ENCODE measurements around the gene TNNC2. TPM values are rescaled to one million over a fixed set of nuclear protein-coding genes. Genes with fewer than 3 reads are reported as not detected.
A peak's percentile ranks its signal among the peaks of the same experiment; 100 is the strongest.
"Not testable (repeated sequence)": the region's sequence is repeated elsewhere in the genome, so short reads cannot be mapped to it uniquely, and the experiment has no call there.

The TNNC2 gene
- total RNA-seq = not detected in 2 replicates

DNA sequence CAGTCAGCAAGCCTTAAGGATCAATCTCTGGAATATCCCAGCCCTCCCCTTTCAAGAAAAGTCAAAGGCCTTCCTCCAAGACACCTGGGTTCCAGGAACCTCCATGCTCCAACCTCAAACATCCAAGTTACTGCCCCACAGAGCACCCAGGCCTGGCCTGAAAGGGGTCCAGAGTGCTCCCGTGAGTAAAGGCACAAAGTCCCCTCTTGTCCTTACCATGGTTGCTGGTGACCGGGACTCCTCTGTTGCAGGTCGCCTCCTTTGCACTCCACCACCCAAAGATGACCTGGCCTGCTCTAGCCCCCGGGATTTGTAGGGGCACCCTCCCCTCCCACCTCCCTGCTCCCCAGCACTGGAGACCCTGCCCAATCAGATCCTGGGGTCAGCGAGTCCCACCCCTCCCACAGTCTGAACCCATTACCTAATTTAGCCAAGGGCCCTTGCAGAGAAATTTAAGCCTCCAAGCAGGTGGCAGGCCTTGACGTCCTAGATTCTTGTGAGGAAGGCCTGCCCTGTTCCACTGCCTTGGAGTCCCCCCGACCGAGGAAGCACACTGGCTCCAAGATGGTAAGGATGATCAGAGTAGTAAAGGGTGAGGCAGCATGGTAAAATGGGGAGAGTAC is at the start of gene TNNC2:
Gene TNNC2, minus strand, starts transcription at position 283 of the 623 bp plus-strand sequence. Its CDS starts 64 bp downstream, at position 219.
- DNase-seq (ENCODE audit: low read depth) = no peak

GRCh38 chr20:45874576-45874975 is 47.5 kb upstream of the TNNC2 start:
- DNase-seq (ENCODE audit: low read depth) = no peak

DNA sequence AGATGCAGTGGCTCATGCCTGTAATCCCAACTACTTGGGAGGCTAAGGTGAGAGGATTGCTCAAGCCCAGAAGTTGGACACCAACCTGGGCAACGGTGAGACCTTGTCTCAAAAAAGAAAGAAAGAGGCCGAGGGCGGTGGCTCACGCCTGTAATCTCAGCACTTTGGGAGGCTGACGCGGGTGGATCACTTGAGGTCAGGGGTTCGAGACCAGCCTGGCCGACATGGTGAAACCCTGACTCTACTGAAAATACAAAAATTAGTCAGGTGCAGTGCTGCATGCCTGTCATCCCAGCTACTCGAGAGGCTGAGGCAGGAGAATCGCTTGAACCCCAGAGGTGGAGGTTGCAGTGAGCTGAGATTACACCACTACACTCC is 47.0 kb upstream of the TNNC2 start:
- DNase-seq (ENCODE audit: low read depth) = not testable (repeated sequence)

GRCh38 chr20:45873409-45874103 is 46.4 kb upstream of the TNNC2 start:
- DNase-seq (ENCODE audit: low read depth) = no peak

DNA sequence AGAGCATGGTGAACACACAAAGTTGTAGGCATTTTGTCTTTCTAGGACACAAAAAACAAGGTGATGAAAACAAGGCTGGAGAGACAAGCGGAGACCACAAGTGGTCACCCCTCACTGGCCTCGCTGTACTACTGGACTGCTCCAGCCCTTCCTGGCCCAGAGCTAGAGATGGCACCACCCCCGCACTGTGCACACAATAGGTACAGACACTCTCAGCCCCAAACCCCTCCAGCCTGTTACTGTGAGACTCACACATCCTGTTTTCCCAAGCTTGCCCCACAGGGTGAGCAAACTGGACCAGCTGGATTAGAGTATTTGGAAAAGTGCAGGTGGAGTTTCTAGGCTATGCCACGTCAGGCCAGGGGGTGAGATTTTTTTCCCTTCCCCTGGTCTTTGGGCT is 45.5 kb upstream of the TNNC2 start:
- DNase-seq (ENCODE audit: low read depth) = no peak

GRCh38 chr20:45867819-45868176 is 40.7 kb upstream of the TNNC2 start:
- peak; percentile 81 for DNase-seq (ENCODE audit: low read depth)

DNA sequence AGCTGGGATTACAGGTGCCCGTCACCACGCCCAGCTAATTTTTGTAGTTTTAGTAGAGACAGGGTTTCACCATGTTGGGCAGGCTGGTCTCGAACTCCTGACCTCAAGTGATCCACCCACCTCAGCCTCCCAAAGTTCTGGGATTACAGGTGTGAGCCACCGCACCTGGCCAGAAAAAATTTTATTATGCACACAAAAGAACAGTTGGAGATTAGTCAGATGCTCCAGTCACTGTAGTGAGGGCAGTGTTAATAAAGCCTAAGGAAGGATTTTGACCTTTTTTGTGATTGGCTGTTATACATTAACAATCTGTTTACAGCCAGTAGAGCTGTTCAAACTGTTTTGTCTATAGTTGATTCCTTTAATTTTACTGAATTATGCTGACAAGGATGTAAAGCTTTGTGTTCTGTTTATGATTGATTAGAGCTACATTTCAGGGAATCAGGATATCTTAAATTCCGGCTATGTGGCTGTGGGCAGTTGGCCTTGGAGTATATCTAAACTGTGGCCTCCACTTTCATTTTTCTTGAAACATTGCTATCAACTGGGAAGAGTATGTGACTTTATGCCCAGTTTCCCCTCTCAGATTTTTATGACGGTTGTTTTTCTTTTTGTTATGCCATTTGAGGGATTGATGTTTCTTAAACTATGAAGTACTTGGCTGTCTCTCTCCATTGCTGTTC is 40.2 kb upstream of the TNNC2 start:
- no peak for DNase-seq (ENCODE audit: low read depth)

DNA sequence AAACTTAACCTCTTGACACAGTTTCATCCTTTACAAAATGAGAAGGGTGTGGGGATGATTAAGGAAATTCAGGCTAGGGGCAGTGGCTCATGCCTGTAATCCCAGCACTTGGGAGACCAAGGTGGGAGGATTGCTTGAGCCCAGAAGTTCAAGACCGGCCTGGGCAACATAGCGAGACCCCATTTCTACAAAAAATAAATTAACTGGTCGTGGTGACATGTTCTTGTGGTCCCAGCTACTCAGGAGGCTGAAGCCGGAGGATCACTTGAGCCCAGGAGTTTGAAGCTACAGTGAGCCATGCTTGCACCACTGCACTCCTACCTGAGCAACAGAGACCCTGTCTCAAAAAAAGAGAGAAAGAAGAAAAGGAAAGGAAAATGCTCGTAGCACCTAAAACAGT is 39.3 kb upstream of the TNNC2 start:
- DNase-seq (ENCODE audit: low read depth) = no peak

DNA sequence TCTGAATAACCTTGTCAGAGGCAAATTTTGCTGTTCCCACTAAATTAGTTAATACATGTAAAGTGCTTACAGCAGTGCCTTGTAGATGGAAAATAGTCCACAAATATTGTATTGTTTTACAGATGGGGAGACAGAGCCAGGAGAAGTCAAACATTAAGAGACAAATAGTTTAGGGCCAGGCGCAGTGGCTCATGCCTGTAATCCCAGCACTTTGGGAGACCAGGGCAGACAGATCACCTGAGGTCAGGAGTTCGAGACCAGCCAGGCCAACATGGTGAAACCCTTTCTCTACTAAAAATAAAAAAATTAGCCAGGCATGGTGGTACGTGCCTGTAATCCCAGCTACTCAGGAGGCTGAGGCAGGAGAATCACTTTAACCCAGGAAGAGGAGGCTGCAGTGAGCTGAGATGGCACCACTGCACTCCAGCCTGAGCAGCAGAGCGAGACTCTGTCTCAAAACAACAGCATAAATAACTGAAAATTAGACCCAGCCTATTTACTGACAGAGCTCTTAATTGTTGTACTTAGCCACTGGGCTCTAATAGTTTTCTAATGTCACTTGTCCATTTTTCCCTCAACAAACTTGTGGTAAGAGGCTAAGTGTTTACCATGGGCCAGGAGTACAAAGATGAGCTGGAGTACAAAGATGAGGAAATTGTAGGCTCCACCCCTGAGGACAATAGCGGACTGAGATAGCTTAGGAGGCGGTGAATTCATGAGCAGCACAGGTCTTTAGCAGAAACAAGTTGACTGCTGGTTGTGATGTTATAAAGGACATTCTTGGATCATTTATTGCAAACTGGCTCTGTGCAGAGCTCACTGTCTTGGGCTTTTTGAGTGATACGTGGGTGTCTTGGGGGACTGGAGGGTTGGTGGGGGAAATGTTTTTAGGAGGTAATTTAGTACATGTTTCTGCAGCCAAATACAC is 36.7 kb upstream of the TNNC2 start:
- DNase-seq (ENCODE audit: low read depth) = no peak

DNA sequence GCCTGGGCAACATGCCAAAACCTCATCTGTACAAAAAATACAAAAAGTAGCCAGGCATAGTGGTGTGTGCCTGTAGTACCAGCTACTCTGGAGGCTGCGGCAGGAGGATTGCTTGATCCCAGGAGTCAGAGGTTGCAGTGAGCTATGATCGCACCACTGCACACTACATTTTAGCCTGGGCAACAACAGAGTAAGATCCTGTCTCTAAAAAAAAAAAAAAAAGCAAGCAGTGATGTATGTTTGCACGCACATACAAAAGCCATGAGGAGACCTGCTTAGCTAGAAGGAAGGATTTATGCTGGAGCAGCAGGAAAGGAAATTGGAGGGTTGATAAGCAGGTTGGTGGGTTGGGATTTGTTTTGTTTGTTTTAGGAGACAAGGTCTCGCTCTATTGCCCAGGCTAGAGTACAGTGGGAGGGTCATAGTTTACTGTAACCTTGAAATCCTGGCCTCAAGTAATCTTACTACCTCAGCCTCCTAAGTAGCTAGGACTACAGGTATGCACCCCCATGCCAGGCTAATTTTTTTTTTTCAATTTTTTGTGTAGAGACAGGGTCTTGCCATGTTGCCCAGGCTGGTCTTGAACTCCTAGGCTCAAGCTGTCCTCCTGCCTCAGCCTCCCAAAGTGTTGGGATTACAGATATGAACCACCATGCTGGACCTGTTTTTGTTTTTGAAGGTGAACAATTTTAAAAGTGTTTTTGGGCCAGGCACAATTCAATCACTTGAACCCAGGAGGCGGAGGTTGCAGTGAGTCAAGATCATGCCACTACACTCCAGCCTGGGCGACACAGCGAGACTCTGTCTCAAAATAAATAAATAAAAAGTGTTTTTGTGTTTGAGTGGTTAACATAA is 34.3 kb upstream of the TNNC2 start:
- peak; percentile 29 for DNase-seq (ENCODE audit: low read depth)

DNA sequence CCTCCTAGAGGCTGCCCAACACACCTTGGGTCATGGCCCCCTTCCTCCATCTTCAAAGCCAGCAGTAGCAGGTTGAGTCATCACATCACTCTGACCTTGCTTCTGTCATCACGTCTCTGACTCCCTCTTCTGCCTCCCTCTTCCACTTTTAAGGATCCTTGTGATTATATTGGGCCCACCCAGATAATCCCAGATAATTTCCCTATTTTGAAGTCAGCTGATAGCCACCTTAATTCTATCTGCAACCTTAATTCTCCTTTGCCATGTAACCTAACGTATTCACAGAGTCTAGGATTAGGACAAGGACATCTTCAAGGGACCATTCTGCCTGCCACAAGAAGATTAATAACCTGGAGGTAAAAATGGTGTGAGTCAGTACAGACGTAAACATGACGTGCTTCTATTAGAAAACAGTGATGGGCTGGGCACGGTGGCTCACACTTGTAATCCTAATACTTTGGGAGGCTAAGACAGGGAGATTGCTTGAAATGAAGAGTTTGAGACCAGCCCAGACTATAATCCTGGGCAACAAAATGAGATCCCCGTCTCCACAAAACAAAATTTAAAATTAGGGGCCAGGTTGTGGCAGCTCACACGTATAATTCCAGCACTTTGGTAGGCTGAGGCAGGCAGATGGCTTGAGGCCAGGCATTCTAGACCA is 33.6 kb upstream of the TNNC2 start:
- peak; percentile 13 for DNase-seq (ENCODE audit: low read depth)

GRCh38 chr20:45859916-45860315 is 32.8 kb upstream of the TNNC2 start:
- DNase-seq (ENCODE audit: low read depth) = no peak

DNA sequence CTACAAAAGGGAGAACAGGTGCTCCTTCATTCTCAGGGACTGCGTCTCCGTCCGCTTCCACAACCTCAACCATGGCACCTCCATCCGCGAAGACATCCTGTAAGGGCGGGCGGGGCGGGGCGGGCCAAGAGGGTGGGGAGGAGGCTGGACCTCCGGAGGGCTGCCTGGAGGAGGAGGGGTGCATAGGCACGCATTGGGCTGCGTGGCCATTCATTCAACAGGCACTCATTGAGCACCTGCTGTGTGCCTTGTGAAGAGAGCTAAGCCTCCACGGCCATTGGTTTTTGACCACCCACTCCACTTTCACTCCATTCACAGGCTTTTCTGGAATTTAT is 30.7 kb upstream of the TNNC2 start:
- DNase-seq (ENCODE audit: low read depth) = no peak

- peak; percentile 100 for DNase-seq (ENCODE audit: low read depth)
Measured at GRCh38 chr20:45857114-45857881, 30.2 kb upstream of the TNNC2 start, which contains the start of the genes ACOT8 and ZSWIM3. ACOT8 (minus strand) TSS chr20:45857392; CDS start chr20:45857315, 77 bp downstream. ZSWIM3 (plus strand) TSS chr20:45857614; CDS start chr20:45857826, 212 bp downstream.

DNA sequence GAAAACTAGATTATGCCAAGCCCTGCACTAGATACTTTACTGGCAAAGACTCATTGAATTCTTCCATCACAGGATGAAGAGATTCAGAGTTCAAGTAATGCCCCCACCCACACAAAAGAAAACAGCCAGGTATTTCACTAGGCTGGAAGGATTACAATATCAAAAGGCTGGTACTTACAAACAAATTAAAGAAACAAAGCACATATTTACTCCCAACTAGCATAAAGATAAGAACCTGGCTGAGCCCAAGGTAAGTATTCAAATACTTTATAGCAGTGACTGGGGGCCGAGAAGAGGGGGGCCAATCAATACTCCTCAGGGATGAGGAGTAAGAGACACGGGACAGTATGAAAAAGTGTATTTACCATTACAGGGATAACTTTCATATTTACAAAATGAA is 26.4 kb upstream of the TNNC2 start:
- DNase-seq (ENCODE audit: low read depth) = no peak

- DNase-seq (ENCODE audit: low read depth) = no peak
Measured at GRCh38 chr20:45852326-45852725, 25.2 kb upstream of the TNNC2 start.

DNA sequence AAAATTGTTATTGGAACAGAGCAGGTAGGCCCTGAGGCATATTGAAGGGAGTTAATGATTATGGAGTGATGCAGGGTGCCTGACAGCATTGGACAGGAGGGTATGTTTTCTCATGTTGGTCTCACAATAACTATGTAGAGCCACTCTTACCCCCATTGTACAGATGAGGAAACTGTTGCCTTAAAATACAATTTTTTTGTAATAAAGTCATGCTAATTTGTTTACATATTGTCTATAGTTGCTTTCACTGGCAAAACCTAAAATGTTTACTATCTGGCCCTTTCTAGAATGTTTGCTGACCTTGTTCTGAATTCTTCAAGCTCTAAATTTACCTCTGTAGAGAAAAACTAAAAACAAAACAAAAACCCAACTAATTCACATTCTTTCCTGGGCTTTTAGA is 24.4 kb upstream of the TNNC2 start:
- peak; percentile 71 for DNase-seq (ENCODE audit: low read depth)

- no peak for DNase-seq (ENCODE audit: low read depth)
Measured at GRCh38 chr20:45850926-45851325, 23.8 kb upstream of the TNNC2 start.

- no peak for DNase-seq (ENCODE audit: low read depth)
Measured at GRCh38 chr20:45850238-45850637, 23.1 kb upstream of the TNNC2 start.

All from renal cortical epithelial cell (primary cell).